Caco-2 (cell line): ENCODE data around the gene KRI1. TPM values are rescaled to one million over a fixed set of nuclear protein-coding genes. Genes with fewer than 3 reads are reported as not detected.

Experiments
- BruUV-seq: library from RNA; stranded (reverse); fragments of 400-500 nt; replicated peaks from 2 replicates; lab custom pipeline; 2021; lab: Mats Ljungman, UMichigan
- CTCF ChIA-PET: fragments of 300-600 bp; sonication (Branson Sonifier 250); formaldehyde crosslinking; loops from one replicate; lab custom pipeline; 2022; ENCODE audit warnings: antibody characterized with exemption; lab: Charles Lee
- POLR2A ChIA-PET: fragments of 300-600 bp; sonication (Branson Sonifier 250); formaldehyde crosslinking; loops from one replicate; lab custom pipeline; 2022; ENCODE audit warnings: antibody characterized with exemption; lab: Charles Lee
- DNase-seq, 2 experiments: peaks; one replicate each; pipeline versions ENCODE4 v3.0.0 to v3.0.0-alpha.2; 2020 to 2022
- H3K27me3 ChIP-seq: replicated peaks from 2 replicates; pipeline ENCODE4 v1.6.0; 2011; ENCODE audit warnings: low read length; ENCODE audit not compliant: control insufficient read depth, insufficient read depth
- H3K36me3 ChIP-seq: 2 replicates; pipeline ENCODE4 v1.5.1; 2011; ENCODE audit warnings: low read length; ENCODE audit not compliant: control insufficient read depth, insufficient read depth
- H3K4me1 ChIP-seq: fragments of 250-450 bp; sonication (Bioruptor Pico); 2 replicates; pipeline ENCODE4 v1.5.1; 2020; ENCODE audit warnings: mild to moderate bottlenecking
- H3K4me3 ChIP-seq: 2 replicates; pipeline ENCODE4 v1.5.1; 2011; ENCODE audit warnings: low read depth, mild to moderate bottlenecking, control low read depth, low read length
- H3K9me3 ChIP-seq: fragments of 250-450 bp; sonication (Bioruptor Pico); 2 replicates; pipeline ENCODE4 v1.5.1; 2020; ENCODE audit warnings: mild to moderate bottlenecking, moderate library complexity
- H3K27ac Mint-ChIP-seq: one replicate; pipeline ENCODE4 v1.8.0; 2022; ENCODE audit warnings: mixed read lengths; ENCODE audit not compliant: unreplicated experiment
- H3K27me3 Mint-ChIP-seq: one replicate; pipeline ENCODE4 v1.8.0; 2022; ENCODE audit warnings: mixed read lengths; ENCODE audit not compliant: insufficient read depth, unreplicated experiment
- H3K36me3 Mint-ChIP-seq: one replicate; pipeline ENCODE4 v1.8.0; 2022; ENCODE audit warnings: mild to moderate bottlenecking, mixed read lengths; ENCODE audit not compliant: insufficient read depth, unreplicated experiment
- H3K4me1 Mint-ChIP-seq: one replicate; pipeline ENCODE4 v1.8.0; 2022; ENCODE audit warnings: low read depth, mixed read lengths; ENCODE audit not compliant: unreplicated experiment
- H3K4me3 Mint-ChIP-seq: one replicate; pipeline ENCODE4 v1.8.0; 2022; ENCODE audit warnings: mild to moderate bottlenecking, moderate library complexity, mixed read lengths; ENCODE audit not compliant: unreplicated experiment
- H3K9me3 Mint-ChIP-seq: one replicate; pipeline ENCODE4 v1.8.0; 2022; ENCODE audit warnings: mixed read lengths; ENCODE audit not compliant: unreplicated experiment
- intact Hi-C: fragments of 100-400 bp; cut with micrococcal nuclease; formaldehyde crosslinking; loops from one replicate; pipeline ENCODE4 v1.10.0; 2022; ENCODE audit not compliant: unreplicated experiment
- total RNA-seq: library from RNA; stranded (reverse); gene quantifications from 2 replicates; pipeline ENCODE4 v1.2.3, GENCODE V29; 2022
- TF ChIP-seq, protein P1 (sequence below), 2 experiments: fragments of 200-600 bp in 1 of 2; IDR thresholded peaks; 1 replicate in 1 of 2; 2 replicates in 1 of 2; pipeline versions ENCODE4 v1.5.1 to v1.8.0; 2011 to 2022; ENCODE audit warnings: antibody characterized with exemption in 1 of 2, control low read depth in 1 of 2, inconsistent platforms in 1 of 2, low read depth in 1 of 2, low read length in 1 of 2, mild to moderate bottlenecking in 1 of 2, moderate library complexity in 1 of 2; ENCODE audit not compliant: insufficient read depth in 1 of 2, severe bottlenecking in 1 of 2, unreplicated experiment in 1 of 2

The KRI1 gene
- total RNA-seq, 1 experiment from 2014 or later, result 27.0 TPM

DNA sequence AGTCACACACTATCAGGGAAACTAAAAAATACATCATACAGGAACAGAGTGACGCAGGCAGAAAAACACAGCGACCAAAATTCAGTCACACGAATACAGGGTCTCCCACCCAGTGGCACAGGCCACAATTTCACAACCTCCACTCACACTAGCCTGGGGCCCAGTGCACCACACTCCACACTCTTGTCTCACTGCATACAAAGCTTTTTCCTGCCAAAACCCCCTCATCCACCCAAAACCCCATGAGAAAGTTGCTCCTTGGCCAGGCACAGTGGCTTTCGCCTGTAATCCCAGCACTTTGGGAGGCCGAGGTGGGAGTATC is 49.8 kb downstream of the KRI1 start:
- peaks cover 7% of the 10 kb centered on the region; the same call in 1 of the 2 replicates for H3K4me1 ChIP-seq
- Mint-ChIP-seq H3K9me3 (no peaks in the 10 kb centered on the region), H3K4me1 (peaks cover 8% of the 10 kb centered on the region), H3K27ac (no peak overlapping the region), H3K27me3 (peaks cover 5% of the 10 kb centered on the region), H3K4me3 (peak overlapping the region; percentile 1), H3K36me3 (no peaks in the 10 kb centered on the region)
- H3K36me3 ChIP-seq, result no peaks in the 10 kb centered on the region
- no peaks in the 10 kb centered on the region for H3K27me3 ChIP-seq
- DNase-seq, result no peak
- TF ChIP-seq, protein P1, sequence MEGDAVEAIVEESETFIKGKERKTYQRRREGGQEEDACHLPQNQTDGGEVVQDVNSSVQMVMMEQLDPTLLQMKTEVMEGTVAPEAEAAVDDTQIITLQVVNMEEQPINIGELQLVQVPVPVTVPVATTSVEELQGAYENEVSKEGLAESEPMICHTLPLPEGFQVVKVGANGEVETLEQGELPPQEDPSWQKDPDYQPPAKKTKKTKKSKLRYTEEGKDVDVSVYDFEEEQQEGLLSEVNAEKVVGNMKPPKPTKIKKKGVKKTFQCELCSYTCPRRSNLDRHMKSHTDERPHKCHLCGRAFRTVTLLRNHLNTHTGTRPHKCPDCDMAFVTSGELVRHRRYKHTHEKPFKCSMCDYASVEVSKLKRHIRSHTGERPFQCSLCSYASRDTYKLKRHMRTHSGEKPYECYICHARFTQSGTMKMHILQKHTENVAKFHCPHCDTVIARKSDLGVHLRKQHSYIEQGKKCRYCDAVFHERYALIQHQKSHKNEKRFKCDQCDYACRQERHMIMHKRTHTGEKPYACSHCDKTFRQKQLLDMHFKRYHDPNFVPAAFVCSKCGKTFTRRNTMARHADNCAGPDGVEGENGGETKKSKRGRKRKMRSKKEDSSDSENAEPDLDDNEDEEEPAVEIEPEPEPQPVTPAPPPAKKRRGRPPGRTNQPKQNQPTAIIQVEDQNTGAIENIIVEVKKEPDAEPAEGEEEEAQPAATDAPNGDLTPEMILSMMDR (IDR thresholded peaks at IDR 0.05; ENCODE audit: insufficient read depth in 1 of 2, low read depth in 1 of 2, low read length in 1 of 2, severe bottlenecking in 1 of 2, unreplicated experiment in 1 of 2), result no peak
- intact Hi-C loops, result no loop called here
- H3K4me3 ChIP-seq, result no peak overlapping the region
- BruUV-seq, result no TSS peak
- H3K9me3 ChIP-seq, result no peaks in the 10 kb centered on the region
- CTCF ChIA-PET, result interaction anchor here (0.6 to 0.7 kb wide), 2 partner anchors 103 to 129 kb away, joined by 6 read pairs; no protein-coding TSS in a partner anchor
- POLR2A ChIA-PET, result no interaction called here

DNA sequence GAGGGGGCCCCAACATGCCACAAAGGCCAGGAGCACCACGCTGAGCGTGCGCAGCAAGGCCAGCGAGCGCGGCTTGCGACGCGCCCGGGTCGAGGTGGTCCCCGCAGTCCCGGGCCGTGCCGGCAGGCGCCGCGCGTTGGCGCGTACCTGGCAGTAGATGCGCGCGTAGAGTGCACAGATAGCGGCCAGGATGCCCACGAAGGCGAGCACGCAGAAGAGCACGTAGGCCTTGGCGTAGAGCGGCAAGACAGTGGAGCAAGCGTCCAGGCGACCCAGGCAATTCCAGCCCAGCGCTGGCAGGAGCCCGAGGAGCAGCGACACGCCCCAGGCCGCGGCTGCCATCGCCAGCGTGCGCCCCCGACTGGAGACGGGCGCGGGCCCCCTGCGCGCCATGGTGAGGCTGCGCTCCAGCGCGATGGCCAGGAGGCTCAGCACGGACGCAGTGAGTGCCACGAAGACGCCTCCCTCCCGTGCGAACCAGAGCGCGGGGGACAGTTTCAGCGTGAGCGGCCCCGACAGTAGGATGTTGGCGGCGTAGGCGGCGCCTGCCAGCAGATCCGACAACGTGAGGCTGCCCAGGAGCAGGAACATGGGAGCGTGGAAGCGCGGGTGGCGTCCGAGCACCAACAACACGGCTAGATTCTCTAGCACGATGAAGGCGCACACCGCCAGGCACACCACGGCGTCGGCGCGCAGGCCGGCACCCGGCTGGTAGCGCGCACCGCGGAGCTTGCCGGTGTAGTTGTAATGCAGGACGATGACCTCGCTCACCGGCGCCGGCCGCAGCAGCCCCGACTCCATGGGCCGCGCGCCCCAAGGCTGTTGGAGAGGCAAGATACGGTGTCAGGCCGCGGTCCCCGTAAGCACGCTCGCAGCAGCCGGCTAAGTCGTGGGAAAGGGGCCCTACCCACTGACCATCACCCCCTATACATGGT is 51.3 kb downstream of the KRI1 start:
- DNase-seq, result no peak
- intact Hi-C loops, result no loop called here
- Histone ChIP-seq H3K4me1 (peaks cover 13% of the 10 kb centered on the region), H3K9me3 (no peaks in the 10 kb centered on the region), H3K4me3 (no peak overlapping the region), H3K36me3 (no peaks in the 10 kb centered on the region), H3K27me3 (no peaks in the 10 kb centered on the region)
- Mint-ChIP-seq H3K27me3 (peaks cover 5% of the 10 kb centered on the region), H3K36me3 (no peaks in the 10 kb centered on the region), H3K4me3 (no peak overlapping the region), H3K4me1 (peaks cover 8% of the 10 kb centered on the region), H3K9me3 (no peaks in the 10 kb centered on the region), H3K27ac (no peak overlapping the region)
- POLR2A ChIA-PET, result no interaction called here
- TF ChIP-seq, protein P1 (IDR thresholded peaks at IDR 0.05; ENCODE audit: insufficient read depth in 1 of 2, low read depth in 1 of 2, low read length in 1 of 2, severe bottlenecking in 1 of 2, unreplicated experiment in 1 of 2), result no peak
- CTCF ChIA-PET, result interaction anchor here (0.6 kb wide), 1 partner anchor 28 kb away, joined by 6 read pairs; no protein-coding TSS in a partner anchor
- BruUV-seq, result no TSS peak

DNA sequence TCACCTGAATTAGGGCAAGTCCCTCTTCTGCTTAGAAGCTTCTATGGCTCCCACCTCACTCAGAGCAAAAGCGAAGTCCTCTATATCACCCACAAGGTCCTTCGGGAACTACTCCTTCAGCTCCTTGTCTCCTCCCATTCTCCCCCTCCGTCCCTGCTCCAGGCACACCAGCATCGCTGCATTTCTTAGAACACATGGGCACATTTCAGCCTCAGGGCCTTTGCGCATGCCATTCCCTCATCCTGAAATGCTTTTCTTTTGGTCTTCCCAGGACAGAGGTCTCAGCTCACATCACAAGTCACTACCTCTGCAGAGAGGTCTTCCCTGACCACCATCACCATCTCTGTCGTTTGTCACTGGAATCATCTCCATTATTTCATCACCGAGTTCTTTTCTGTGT is 52.6 kb downstream of the KRI1 start:
- Histone ChIP-seq H3K4me3 (no peak overlapping the region), H3K4me1 (peaks cover 8% of the 10 kb centered on the region), H3K9me3 (no peaks in the 10 kb centered on the region), H3K36me3 (no peaks in the 10 kb centered on the region), H3K27me3 (no peaks in the 10 kb centered on the region)
- H3K36me3 Mint-ChIP-seq, result no peaks in the 10 kb centered on the region
- intact Hi-C loops, result no loop called here
- H3K9me3 Mint-ChIP-seq, result no peaks in the 10 kb centered on the region
- H3K4me3 Mint-ChIP-seq, result no peak overlapping the region
- CTCF ChIA-PET, result no interaction called here
- peaks cover 3% of the 10 kb centered on the region for H3K4me1 Mint-ChIP-seq
- no peak for DNase-seq
- TF ChIP-seq, protein P1 (IDR thresholded peaks at IDR 0.05; ENCODE audit: insufficient read depth in 1 of 2, low read depth in 1 of 2, low read length in 1 of 2, severe bottlenecking in 1 of 2, unreplicated experiment in 1 of 2), result no peak
- no TSS peak for BruUV-seq
- POLR2A ChIA-PET, result no interaction called here
- H3K27ac Mint-ChIP-seq, result no peak overlapping the region
- H3K27me3 Mint-ChIP-seq, result no peaks in the 10 kb centered on the region
